Measurements from ENCODE around the gene LY6G5B. TPM values are rescaled to one million over a fixed set of nuclear protein-coding genes. Genes with fewer than 3 reads are reported as not detected.

LY6G5B gene
- total and polyA plus RNA-seq, 2 experiments from 2014 or later, result 7.9 to 8.4 TPM

- TF ChIP-seq ZNF462 (CRISPR knock-in tag; IDR thresholded peaks at IDR 0.05) (no peak), REST (IDR thresholded peaks at IDR 0.05; ENCODE audit: unreplicated experiment) (no peak)
Observed at GRCh38 chr6:31633447-31633846, 36.3 kb upstream of the LY6G5B start (continued).

- H3K4me2 ChIP-seq, result no peak overlapping the region
- ATAC-seq (no peak), DNase-seq (ENCODE audit: low spot score) (no peak)
- Mint-ChIP-seq H3K27ac (no peak overlapping the region), H3K4me3 (no peak overlapping the region), H3K27me3 (ENCODE audit: insufficient read depth, low read depth, poor library complexity) (peaks cover 5% of the 10 kb centered on the region), H3K36me3 (ENCODE audit: low read depth) (peaks cover 95% of the 10 kb centered on the region), H3K4me1 (no peaks in the 10 kb centered on the region), H3K9me3 (no peaks in the 10 kb centered on the region; the same call in 2 of the 3 replicates)
- no peaks in the 10 kb centered on the region for H3K9me2 ChIP-seq (ENCODE audit: insufficient read depth)
- peaks cover 73% of the 10 kb centered on the region for H3F3A ChIP-seq (replicated peaks; ENCODE audit: low read depth)
- H2AFZ ChIP-seq, result no peak overlapping the region
- peaks cover 69% of the 10 kb centered on the region for H3K36me3 ChIP-seq (ENCODE audit: insufficient read depth)
- no peaks in the 10 kb centered on the region for H3K4me1 ChIP-seq (ENCODE audit: insufficient read depth)
- H3K4me3 ChIP-seq, result no peak overlapping the region
- peaks cover 41% of the 10 kb centered on the region for H4K20me1 ChIP-seq (replicated peaks; ENCODE audit: insufficient read depth)
- no peaks in the 10 kb centered on the region for H3K27me3 ChIP-seq (ENCODE audit: insufficient read depth)
- H3K79me2 ChIP-seq (replicated peaks; ENCODE audit: insufficient read depth), result peaks cover 17% of the 10 kb centered on the region
- no peak overlapping the region for H3K27ac ChIP-seq (ENCODE audit: low read depth)
- TF ChIP-seq ZNF331 (CRISPR knock-in tag; IDR thresholded peaks at IDR 0.05; ENCODE audit: low read depth), result no peak
- no peak for TF ChIP-seq ETS1 (IDR thresholded peaks at IDR 0.05)
- TF ChIP-seq POLR2AphosphoS5 (IDR thresholded peaks at IDR 0.05; ENCODE audit: low read depth), result no peak
- TF ChIP-seq EZH2phosphoT487 (IDR thresholded peaks at IDR 0.05; ENCODE audit: unreplicated experiment), result no peak
- TF ChIP-seq ZNF114 (CRISPR knock-in tag; IDR thresholded peaks at IDR 0.05), result no peak
- no peak for TF ChIP-seq STAT1 (IDR thresholded peaks at IDR 0.05; ENCODE audit: unreplicated experiment)
- no peak for TF ChIP-seq EZH2 (IDR thresholded peaks at IDR 0.05; ENCODE audit: low read depth, unreplicated experiment)
- no peak for TF ChIP-seq CREB1 (CRISPR knock-in tag; IDR thresholded peaks at IDR 0.05; ENCODE audit: low read depth)
Observed at GRCh38 chr6:31634131-31634530, 35.6 kb upstream of the LY6G5B start.

All from GM23338 (cell line).